ENCODE measurements around the gene LRRK1.
A peak's percentile ranks its signal among the peaks of the same experiment; 100 is the strongest.

The LRRK1 gene

GRCh38 chr15:101088788-101089578, 169.8 kb downstream of the LRRK1 start:
- Histone ChIP-seq H3K27me3 (ENCODE audit: low read depth, low read length) (0 out of 2 replicates have a peak, but pooled peaks cover 4% of the 10 kb centered on the region), H3K36me3 (replicated peaks; ENCODE audit: low read depth, low read length) (no peaks in the 10 kb centered on the region), H2AFZ (ENCODE audit: low read depth, low read length) (peak overlapping the region; percentile 90), H3K4me3 (ENCODE audit: low read length) (peak overlapping the region; percentile 72), H3K4me1 (ENCODE audit: low read length) (no peaks in the 10 kb centered on the region), H3K9ac (ENCODE audit: low read length) (peak overlapping the region; percentile 37), H3K79me2 (ENCODE audit: low read length) (no peaks in the 10 kb centered on the region), H3K27ac (ENCODE audit: low read length) (no peak overlapping the region), H3K9me3 (ENCODE audit: insufficient read depth, low read length) (no peaks in the 10 kb centered on the region), H4K20me1 (ENCODE audit: insufficient read depth, low read length) (no peaks in the 10 kb centered on the region), H3K4me2 (ENCODE audit: low read length) (peak overlapping the region; percentile 83)
- no peak for TF ChIP-seq EZH2phosphoT487 (IDR thresholded peaks at IDR 0.05; ENCODE audit: low read depth)
- TF ChIP-seq, protein P1, sequence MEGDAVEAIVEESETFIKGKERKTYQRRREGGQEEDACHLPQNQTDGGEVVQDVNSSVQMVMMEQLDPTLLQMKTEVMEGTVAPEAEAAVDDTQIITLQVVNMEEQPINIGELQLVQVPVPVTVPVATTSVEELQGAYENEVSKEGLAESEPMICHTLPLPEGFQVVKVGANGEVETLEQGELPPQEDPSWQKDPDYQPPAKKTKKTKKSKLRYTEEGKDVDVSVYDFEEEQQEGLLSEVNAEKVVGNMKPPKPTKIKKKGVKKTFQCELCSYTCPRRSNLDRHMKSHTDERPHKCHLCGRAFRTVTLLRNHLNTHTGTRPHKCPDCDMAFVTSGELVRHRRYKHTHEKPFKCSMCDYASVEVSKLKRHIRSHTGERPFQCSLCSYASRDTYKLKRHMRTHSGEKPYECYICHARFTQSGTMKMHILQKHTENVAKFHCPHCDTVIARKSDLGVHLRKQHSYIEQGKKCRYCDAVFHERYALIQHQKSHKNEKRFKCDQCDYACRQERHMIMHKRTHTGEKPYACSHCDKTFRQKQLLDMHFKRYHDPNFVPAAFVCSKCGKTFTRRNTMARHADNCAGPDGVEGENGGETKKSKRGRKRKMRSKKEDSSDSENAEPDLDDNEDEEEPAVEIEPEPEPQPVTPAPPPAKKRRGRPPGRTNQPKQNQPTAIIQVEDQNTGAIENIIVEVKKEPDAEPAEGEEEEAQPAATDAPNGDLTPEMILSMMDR (IDR thresholded peaks at IDR 0.05; ENCODE audit: low read depth, low read length): peak; percentile 98

- no peak overlapping the region for H3K4me2 ChIP-seq (ENCODE audit: low read length)
- H3K9me3 ChIP-seq (ENCODE audit: insufficient read depth, low read length): no peaks in the 10 kb centered on the region
- no peaks in the 10 kb centered on the region for H3K4me1 ChIP-seq (ENCODE audit: low read length)
- no peaks in the 10 kb centered on the region for H4K20me1 ChIP-seq (ENCODE audit: insufficient read depth, low read length)
- H3K27ac ChIP-seq (ENCODE audit: low read length): no peak overlapping the region
- peaks cover 8% of the 10 kb centered on the region for H3K27me3 ChIP-seq (ENCODE audit: low read depth, low read length)
- no peak overlapping the region for H2AFZ ChIP-seq (ENCODE audit: low read depth, low read length)
- TF ChIP-seq EZH2phosphoT487 (IDR thresholded peaks at IDR 0.05; ENCODE audit: low read depth): no peak
- TF ChIP-seq, protein P1 (IDR thresholded peaks at IDR 0.05; ENCODE audit: low read depth, low read length): no peak
- no peak overlapping the region for H3K4me3 ChIP-seq (ENCODE audit: low read length)
- no peak overlapping the region for H3K9ac ChIP-seq (ENCODE audit: low read length)
- no peaks in the 10 kb centered on the region for H3K79me2 ChIP-seq (ENCODE audit: low read length)
- H3K36me3 ChIP-seq (replicated peaks; ENCODE audit: low read depth, low read length): no peaks in the 10 kb centered on the region
Observed at GRCh38 chr15:101089579-101090427, 170.6 kb downstream of the LRRK1 start.

DNA sequence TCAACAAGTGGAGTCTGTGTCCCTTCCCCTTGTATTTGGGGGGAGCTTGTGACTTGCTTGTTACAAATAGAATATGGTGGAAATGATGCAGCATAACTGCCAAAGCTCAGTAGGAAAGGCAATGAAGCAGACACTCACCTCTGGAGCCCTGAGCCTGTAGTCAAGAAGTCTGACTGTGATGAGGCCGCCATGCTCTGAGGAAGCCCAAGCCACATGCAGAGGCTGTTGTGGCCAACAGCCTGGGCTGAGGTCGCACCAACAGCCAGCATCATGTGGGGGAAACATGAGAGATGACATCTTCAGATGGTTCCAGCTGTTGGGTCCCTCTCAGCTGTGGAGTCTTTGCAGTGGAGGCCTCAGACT, 171.3 kb downstream of the LRRK1 start:
- H2AFZ ChIP-seq (ENCODE audit: low read depth, low read length): no peak overlapping the region
- no peak overlapping the region for H3K4me3 ChIP-seq (ENCODE audit: low read length)
- no peaks in the 10 kb centered on the region for H3K36me3 ChIP-seq (replicated peaks; ENCODE audit: low read depth, low read length)
- no peak overlapping the region for H3K4me2 ChIP-seq (ENCODE audit: low read length)
- TF ChIP-seq EZH2phosphoT487 (IDR thresholded peaks at IDR 0.05; ENCODE audit: low read depth): no peak
- TF ChIP-seq, protein P1 (IDR thresholded peaks at IDR 0.05; ENCODE audit: low read depth, low read length): no peak
- no peak overlapping the region for H3K27ac ChIP-seq (ENCODE audit: low read length)
- H3K27me3 ChIP-seq (ENCODE audit: low read depth, low read length): peaks cover 11% of the 10 kb centered on the region
- no peaks in the 10 kb centered on the region for H3K9me3 ChIP-seq (ENCODE audit: insufficient read depth, low read length)
- no peak overlapping the region for H3K9ac ChIP-seq (ENCODE audit: low read length)
- no peaks in the 10 kb centered on the region for H3K4me1 ChIP-seq (ENCODE audit: low read length)
- no peaks in the 10 kb centered on the region for H3K79me2 ChIP-seq (ENCODE audit: low read length)
- H4K20me1 ChIP-seq (ENCODE audit: insufficient read depth, low read length): no peaks in the 10 kb centered on the region

Measured in OCI-LY3 (cell line).